Measurements from ENCODE around the gene VAT1L. TPM values are rescaled to one million over a fixed set of nuclear protein-coding genes. Genes with fewer than 3 reads are reported as not detected.

Gene VAT1L
- total RNA-seq, 1 experiment from 2014 or later: not detected

- Histone ChIP-seq H3K4me3 (no peak overlapping the region), H3K9me3 (no peaks in the 10 kb centered on the region), H3K36me3 (no peaks in the 10 kb centered on the region), H3K27me3 (no peaks in the 10 kb centered on the region)
- no peak for DNase-seq
Measured at GRCh38 chr16:77805398-77805797, 17.0 kb downstream of the VAT1L start.

GRCh38 chr16:77807021-77807420 is 18.7 kb downstream of the VAT1L start:
- Histone ChIP-seq H3K36me3 (no peaks in the 10 kb centered on the region), H3K4me3 (no peak overlapping the region), H3K9me3 (no peaks in the 10 kb centered on the region), H3K27me3 (no peaks in the 10 kb centered on the region)
- DNase-seq: no peak

GRCh38 chr16:77812856-77813500 is 24.6 kb downstream of the VAT1L start:
- H3K36me3 ChIP-seq: no peaks in the 10 kb centered on the region
- no peak for DNase-seq
- no peaks in the 10 kb centered on the region for H3K9me3 ChIP-seq
- no peak overlapping the region for H3K4me3 ChIP-seq
- H3K27me3 ChIP-seq: no peaks in the 10 kb centered on the region

GRCh38 chr16:77816293-77816692 is 27.9 kb downstream of the VAT1L start:
- no peaks in the 10 kb centered on the region for H3K9me3 ChIP-seq
- no peaks in the 10 kb centered on the region for H3K36me3 ChIP-seq
- DNase-seq: peak; percentile 1

GRCh38 chr16:77820340-77820739 is 32.0 kb downstream of the VAT1L start:
- no peak for DNase-seq
- Histone ChIP-seq H3K4me3 (no peak overlapping the region), H3K9me3 (no peaks in the 10 kb centered on the region), H3K36me3 (no peaks in the 10 kb centered on the region), H3K27me3 (no peaks in the 10 kb centered on the region)

More at GRCh38 chr16:77816293-77816692, 27.9 kb downstream of the VAT1L start:
- Histone ChIP-seq H3K27me3 (no peaks in the 10 kb centered on the region), H3K4me3 (no peak overlapping the region)

GRCh38 chr16:77822661-77823060 is 34.3 kb downstream of the VAT1L start:
- Histone ChIP-seq H3K27me3 (no peaks in the 10 kb centered on the region), H3K4me3 (no peak overlapping the region), H3K9me3 (no peaks in the 10 kb centered on the region), H3K36me3 (no peaks in the 10 kb centered on the region)
- no peak for DNase-seq

- peak; percentile 3 for DNase-seq
- no peaks in the 10 kb centered on the region for H3K36me3 ChIP-seq
- no peaks in the 10 kb centered on the region for H3K27me3 ChIP-seq
- no peaks in the 10 kb centered on the region for H3K9me3 ChIP-seq
- no peak overlapping the region for H3K4me3 ChIP-seq
Measured at GRCh38 chr16:77823067-77823466, 34.7 kb downstream of the VAT1L start.

- Histone ChIP-seq H3K9me3 (no peaks in the 10 kb centered on the region), H3K36me3 (no peaks in the 10 kb centered on the region), H3K4me3 (no peak overlapping the region), H3K27me3 (no peaks in the 10 kb centered on the region)
- DNase-seq: no peak
Measured at GRCh38 chr16:77825196-77825595, 36.8 kb downstream of the VAT1L start.

GRCh38 chr16:77827032-77827431 is 38.7 kb downstream of the VAT1L start:
- Histone ChIP-seq H3K4me3 (no peak overlapping the region), H3K27me3 (no peaks in the 10 kb centered on the region), H3K36me3 (no peaks in the 10 kb centered on the region), H3K9me3 (no peaks in the 10 kb centered on the region)
- no peak for DNase-seq

- Histone ChIP-seq H3K9me3 (no peaks in the 10 kb centered on the region), H3K27me3 (no peaks in the 10 kb centered on the region), H3K36me3 (no peaks in the 10 kb centered on the region), H3K4me3 (no peak overlapping the region)
- no peak for DNase-seq
Measured at GRCh38 chr16:77833921-77834634, 45.7 kb downstream of the VAT1L start.

GRCh38 chr16:77834635-77835540 is 46.5 kb downstream of the VAT1L start:
- no peak for DNase-seq
- Histone ChIP-seq H3K27me3 (no peaks in the 10 kb centered on the region), H3K36me3 (no peaks in the 10 kb centered on the region), H3K9me3 (no peaks in the 10 kb centered on the region), H3K4me3 (no peak overlapping the region)

- no peak for DNase-seq
Measured at GRCh38 chr16:77836801-77837200, 48.4 kb downstream of the VAT1L start.

GRCh38 chr16:77838597-77839255 is 50.4 kb downstream of the VAT1L start:
- no peaks in the 10 kb centered on the region for H3K9me3 ChIP-seq
- no peaks in the 10 kb centered on the region for H3K36me3 ChIP-seq
- DNase-seq: no peak
- no peaks in the 10 kb centered on the region for H3K27me3 ChIP-seq
- no peak overlapping the region for H3K4me3 ChIP-seq

More at GRCh38 chr16:77836801-77837200, 48.4 kb downstream of the VAT1L start:
- Histone ChIP-seq H3K9me3 (no peaks in the 10 kb centered on the region), H3K4me3 (no peak overlapping the region), H3K27me3 (no peaks in the 10 kb centered on the region), H3K36me3 (no peaks in the 10 kb centered on the region)

- no peak for DNase-seq
- H3K27me3 ChIP-seq: no peaks in the 10 kb centered on the region
- H3K4me3 ChIP-seq: no peak overlapping the region
- no peaks in the 10 kb centered on the region for H3K36me3 ChIP-seq
- H3K9me3 ChIP-seq: no peaks in the 10 kb centered on the region
Measured at GRCh38 chr16:77840093-77840492, 51.7 kb downstream of the VAT1L start.

GRCh38 chr16:77840673-77841501 is 52.5 kb downstream of the VAT1L start:
- no peaks in the 10 kb centered on the region for H3K9me3 ChIP-seq
- H3K4me3 ChIP-seq: no peak overlapping the region
- no peak for DNase-seq
- no peaks in the 10 kb centered on the region for H3K27me3 ChIP-seq
- H3K36me3 ChIP-seq: no peaks in the 10 kb centered on the region

GRCh38 chr16:77841502-77841763 is 53.1 kb downstream of the VAT1L start:
- Histone ChIP-seq H3K9me3 (no peaks in the 10 kb centered on the region), H3K27me3 (no peaks in the 10 kb centered on the region), H3K4me3 (no peak overlapping the region), H3K36me3 (no peaks in the 10 kb centered on the region)
- no peak for DNase-seq

Measured in MG63 (cell line).